Cerebellar cortex (tissue), 1 donor: ENCODE results near the gene TM4SF18.
"Not testable (repeated sequence)": the region's sequence is repeated elsewhere in the genome, so short reads cannot be mapped to it uniquely, and the experiment has no call there.

Source experiments
- DNase-seq: peaks from one replicate; pipeline ENCODE4 v3.0.0-alpha.2; 2015; ENCODE audit warnings: low spot score

TM4SF18 gene

DNA sequence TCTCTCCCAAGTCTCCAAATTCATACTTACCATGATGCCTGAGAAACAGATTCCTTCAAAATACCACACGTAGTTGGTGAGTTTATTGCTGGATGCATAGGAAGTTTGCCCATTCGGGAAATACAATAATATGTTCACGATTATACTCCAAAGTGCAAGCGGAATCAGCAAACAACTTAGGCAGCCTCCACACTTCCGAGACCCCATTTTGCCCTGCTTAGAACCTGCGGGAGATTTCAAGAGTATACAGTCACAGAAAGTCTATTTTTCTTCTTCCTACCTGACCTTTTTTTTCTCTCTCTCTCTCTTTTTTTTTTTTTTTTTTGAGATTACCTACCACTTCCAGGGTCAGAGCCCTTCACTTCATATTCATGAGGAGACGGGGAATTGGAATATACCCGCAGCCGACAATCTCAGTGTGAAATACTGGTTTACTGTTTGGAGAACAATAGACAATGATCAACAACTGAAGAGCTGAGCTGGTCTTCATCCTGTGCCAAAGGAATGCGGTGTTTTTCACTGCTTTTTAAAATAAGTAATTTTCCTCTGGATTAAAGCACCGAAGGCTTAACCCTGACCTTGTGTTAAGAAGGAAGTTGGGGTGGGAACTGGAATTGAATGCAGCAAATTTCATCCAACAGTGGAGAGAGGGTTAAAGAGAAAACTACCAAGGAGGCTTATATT, at the start of gene TM4SF18:
Gene TM4SF18, minus strand, starts transcription at position 461 of the 684 bp plus-strand sequence. Its CDS starts 254 bp downstream, at position 207.
- peak; percentile 85 for DNase-seq

DNA sequence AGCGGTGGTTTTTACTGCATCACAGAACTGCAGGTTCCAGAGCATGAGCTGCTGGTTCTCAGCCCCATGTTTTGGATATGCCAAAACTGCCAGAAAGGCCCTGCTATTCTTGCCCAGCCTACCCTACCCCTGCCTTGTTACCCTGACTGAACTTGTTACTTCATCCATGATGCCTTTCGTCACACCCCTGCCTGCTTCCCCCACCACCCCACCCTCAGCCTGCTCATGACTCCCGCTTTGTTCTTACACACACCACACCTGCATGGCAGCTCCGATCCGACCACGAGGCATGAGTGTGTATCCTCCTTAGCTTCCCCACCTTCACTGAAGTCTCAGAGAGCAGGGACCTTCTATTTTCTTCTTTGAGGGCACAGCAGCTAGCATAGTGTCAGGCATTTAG, 49.1 kb upstream of the TM4SF18 start:
- DNase-seq: no peak

- DNase-seq: no peak
Observed at GRCh38 chr3:149382101-149382467, 48.6 kb upstream of the TM4SF18 start.

DNA sequence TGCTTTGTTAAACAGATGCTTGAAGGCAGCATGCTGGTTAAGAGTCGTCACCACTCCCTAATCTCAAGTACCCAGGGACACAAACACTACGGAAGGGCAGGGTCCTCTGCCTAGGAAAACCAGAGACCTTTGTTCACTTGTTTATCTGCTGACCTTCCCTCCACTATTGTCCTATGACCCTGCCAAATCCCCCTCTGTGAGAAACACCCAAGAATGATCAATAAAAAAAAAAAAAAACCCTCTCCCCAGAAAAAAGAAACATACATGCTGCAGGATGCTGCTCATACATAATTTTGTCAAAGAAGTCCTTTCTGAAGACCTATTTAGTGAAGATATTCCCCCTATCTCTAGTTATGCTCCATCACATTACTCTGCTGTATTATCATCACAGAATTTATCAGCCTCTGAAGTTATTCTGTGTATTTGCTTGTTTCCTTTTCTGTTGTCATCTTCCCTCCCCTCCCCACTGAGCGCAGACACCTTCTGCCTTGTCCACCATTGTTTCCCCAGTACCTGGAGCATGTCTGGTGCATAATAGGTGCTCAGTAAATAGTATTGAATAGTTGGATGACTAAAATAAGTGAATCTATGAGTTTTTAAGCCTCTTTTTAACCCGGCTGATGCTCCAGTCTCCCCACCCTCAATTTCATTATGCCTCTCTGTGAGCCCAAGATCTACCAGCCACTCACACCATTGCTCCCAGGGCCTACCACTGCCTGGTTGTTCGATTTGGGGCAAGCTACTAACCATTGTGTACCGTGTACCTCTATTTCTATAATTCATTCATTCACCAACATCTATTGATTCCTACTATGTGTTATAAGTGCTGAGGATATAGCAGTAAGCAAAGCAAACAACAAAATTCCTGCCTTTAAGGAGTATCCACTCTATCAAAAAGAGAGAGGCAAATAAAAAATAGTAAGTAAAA, 48.0 kb upstream of the TM4SF18 start:
- DNase-seq: no peak

DNA sequence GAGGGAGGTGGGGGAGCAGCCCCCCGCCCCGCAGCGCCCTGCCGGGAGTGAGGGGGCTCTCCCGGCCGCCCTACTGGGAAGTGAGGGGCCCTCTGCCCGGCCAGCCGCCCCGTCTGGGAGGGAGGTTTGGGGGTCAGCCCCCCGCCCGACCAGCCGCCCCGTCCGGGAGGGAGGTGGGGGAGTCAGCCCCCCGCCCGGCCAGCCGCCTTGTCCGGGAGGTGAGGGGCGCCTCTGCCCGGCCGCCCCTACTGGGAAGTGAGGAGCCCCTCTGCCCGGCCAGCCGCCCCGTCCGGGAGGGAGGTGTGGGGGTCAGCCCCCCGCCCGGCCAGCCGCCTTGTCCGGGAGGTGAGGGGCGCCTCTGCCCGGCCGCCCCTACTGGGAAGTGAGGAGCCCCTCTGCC, 46.8 kb upstream of the TM4SF18 start:
- not testable (repeated sequence) for DNase-seq

DNA sequence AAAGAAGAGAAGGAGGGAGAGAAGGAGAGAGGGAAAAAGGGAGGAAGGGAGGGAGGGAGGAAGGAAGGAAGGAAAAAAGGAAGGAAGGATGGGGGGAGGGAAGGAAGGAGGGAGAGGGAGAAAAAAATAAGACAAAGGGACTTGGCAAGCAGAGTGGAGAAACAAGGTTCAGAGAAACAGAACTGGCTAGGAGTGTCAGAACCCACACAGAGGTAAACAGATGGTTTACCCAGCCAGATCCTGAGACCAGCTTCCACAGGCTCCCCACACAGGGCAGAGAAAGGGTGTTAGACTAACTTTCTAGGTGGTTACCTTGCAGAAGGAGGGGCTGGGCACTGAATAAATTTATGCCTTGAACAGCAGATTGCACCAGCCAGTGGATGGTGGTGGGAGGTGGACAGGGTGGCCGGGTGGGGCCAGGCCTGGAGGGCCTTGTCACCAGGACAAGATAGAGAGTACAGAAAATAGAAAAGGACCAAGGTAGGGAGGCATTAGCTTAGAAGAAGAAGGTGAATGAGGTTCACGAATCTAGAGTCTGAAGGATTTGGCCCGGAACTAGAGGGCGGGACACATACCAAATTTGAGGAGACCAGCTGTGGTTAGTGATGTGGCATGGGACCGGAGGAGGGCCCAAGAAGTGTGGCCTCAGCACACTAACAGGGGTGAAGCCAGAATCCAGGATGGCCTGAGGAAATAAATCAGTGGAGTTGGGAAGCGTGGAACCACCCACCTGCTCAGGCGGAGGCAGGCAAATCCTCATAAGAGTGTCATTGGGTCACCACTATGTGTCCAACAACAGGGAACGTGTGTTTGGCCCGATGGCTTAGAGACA, 45.3 kb upstream of the TM4SF18 start:
- DNase-seq: peak; percentile 42

DNA sequence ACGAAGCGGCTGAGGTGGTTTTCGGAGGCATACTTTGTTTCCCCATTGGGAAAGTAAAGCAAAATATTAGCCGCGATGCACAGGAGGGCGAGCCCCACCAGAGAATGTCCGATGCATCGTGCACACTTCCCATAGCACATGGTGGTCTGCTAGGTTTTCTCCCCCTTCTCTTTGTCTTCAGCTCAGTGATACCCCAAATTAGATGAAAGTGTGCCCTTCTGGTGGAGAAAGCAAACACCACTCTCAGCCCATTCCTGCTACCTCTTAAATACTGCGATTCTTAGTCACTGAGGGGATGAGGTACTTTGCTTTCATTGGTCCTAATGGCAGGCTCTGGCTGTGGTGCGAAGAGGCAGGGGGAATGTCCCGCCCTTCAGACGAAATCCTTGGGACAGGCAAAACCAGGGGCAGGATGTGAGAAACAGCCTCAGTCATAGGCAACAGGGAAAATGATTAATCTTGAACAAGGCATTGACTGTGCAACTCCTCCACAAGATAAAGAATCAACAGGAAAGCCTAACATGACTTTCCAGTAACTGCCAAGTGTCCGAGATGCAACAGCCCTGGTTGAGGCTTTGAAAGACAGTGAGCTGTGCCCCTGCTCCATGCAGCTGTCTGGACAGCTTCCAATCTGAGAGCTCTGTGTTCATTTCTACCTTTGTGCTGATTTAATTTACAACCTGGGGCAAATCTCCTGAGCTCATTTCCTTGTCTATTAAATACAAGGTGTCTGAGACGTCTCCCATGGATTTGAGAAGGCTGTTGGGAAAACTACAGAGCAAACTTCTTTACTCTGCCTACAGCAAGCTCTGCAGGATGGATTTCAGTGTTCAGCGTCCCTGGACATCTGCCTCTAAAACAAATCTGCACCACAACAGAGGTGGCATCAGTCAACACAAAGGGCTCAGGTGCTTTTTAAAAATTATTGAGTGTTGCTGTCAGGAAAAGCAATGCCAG, 44.2 kb upstream of the TM4SF18 start, which contains the start of gene TM4SF1:
Gene TM4SF1, minus strand, starts transcription at position 242 of the 957 bp plus-strand sequence. Its CDS starts 102 bp downstream, at position 140.
- peak; percentile 90 for DNase-seq

- no peak for DNase-seq
Observed at GRCh38 chr3:149376718-149377407, 43.4 kb upstream of the TM4SF18 start.

DNA sequence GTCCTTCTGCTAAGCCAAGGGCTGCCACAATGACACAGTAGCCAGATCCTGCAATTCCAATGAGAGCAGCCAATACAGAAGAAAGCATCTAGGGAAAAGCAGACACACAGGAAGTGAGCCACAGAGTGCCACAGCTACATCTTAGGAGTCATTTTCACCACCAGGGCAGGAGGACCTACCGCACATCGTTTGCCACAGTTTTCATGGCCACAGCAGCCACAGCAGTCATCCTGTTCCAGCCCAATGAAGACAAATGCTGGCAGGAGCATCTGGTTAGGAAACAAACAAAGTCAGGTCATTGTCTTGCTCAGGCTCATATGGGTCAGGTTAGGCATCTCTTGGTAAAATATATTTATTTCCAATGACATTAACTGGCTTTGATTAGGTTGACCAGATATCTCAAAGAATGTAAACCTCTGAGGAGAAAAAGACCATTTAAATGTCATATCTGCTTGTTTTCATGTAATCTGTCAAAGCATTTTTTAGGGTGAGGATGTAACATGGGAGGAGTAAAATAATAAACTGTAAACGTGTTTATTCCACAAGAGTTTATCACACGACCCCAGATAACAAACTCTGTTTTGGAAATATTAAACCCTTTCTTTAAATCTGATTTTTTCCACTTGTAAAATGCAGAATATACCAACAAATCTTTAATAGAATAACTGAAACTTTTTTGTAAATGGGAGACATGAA, 42.2 kb upstream of the TM4SF18 start:
- DNase-seq: peak; percentile 29

- no peak for DNase-seq
Observed at GRCh38 chr3:149374793-149375500, 41.5 kb upstream of the TM4SF18 start.

- DNase-seq: no peak
Observed at GRCh38 chr3:149374391-149374790, 41.0 kb upstream of the TM4SF18 start.

- no peak for DNase-seq
Observed at GRCh38 chr3:149373235-149374125, 40.0 kb upstream of the TM4SF18 start.

DNA sequence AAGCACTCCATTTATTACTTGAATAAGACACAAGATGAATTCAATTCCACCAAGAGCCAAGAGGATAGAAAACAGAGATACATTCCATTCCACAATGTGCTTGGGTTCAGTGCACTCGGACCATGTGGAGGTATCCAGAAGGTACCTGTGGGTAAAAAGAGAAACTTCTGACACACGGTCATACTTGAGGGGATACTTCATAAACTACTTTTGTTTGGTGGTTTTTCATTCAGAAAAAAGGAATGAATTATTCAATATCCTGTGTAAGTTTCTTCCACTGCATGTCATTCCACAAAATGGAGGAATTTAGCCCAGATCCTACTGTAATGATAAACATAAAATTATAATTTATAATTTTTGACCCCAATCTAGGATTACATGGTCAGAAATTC, 38.3 kb upstream of the TM4SF18 start:
- no peak for DNase-seq

GRCh38 chr3:149371001-149371722, 37.7 kb upstream of the TM4SF18 start:
- DNase-seq: peak; percentile 58

DNA sequence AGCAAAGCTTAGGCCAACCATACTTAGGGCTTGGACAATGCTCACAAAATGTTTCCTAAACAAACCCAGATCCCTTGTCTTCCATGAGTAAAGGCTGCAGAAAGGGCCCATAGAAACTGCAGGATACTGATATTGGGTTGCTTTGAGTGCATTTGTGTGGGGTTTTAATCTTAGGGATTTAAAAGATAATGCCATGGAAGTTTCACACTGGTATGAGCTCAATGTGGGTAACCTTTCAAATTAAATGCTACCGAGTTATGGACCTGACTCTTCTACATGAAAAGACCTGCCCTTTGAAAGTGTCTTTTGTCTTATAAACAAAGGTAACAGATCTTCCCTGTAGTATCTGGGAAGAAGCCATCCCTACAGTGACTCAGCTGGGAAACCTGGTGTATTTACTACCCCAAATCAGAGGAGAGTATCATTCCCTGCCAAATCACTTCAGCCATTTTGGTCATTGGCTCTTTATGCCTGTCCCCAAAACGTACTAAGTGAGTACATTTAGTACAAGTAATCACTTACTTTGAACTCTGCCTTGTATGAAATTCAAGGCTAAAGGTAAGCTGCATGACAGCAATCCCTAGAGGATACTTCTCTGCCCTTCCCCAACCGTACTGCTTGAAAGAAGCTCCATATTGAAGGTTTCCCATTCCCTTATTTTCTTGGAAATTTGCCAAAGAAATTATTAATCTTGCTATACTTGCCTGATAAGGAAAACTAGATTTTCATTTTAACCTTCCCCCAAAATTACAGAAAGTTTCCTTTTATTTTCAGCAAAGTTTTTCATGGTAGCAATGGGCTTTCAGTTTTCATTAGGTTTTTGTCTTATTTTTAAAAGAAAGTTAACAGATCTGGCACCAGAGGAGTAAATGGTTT, 36.8 kb upstream of the TM4SF18 start:
- DNase-seq: peak; percentile 70
